Upper lobe of right lung (tissue), 1 donor: ENCODE measurements around the gene BAK1. TPM values are rescaled to one million over a fixed set of nuclear protein-coding genes. Genes with fewer than 3 reads are reported as not detected.

Source experiments
- ATAC-seq: fragments of 200-7000 bp; cut with Tn5 transposase; one replicate; pipeline ENCODE4 v1.9.1; 2020; ENCODE audit warnings: mild to moderate bottlenecking, moderate library complexity
- DNase-seq: peaks from one replicate; pipeline ENCODE4 v3.0.0-alpha.2; 2020
- H3K27ac ChIP-seq: fragments of 200-600 bp; one replicate; pipeline ENCODE4 v1.8.0; 2022
- H3K27me3 ChIP-seq: fragments of 200-600 bp; one replicate; pipeline ENCODE4 v1.8.0; 2022; ENCODE audit warnings: mild to moderate bottlenecking
- H3K36me3 ChIP-seq: fragments of 200-600 bp; one replicate; pipeline ENCODE4 v1.8.0; 2022
- H3K4me1 ChIP-seq: fragments of 200-600 bp; one replicate; pipeline ENCODE4 v1.8.0; 2022
- H3K4me3 ChIP-seq: fragments of 200-600 bp; one replicate; pipeline ENCODE4 v1.8.0; 2022; ENCODE audit warnings: mild to moderate bottlenecking
- H3K9me3 ChIP-seq: fragments of 200-600 bp; one replicate; pipeline ENCODE4 v1.8.0; 2022
- intact Hi-C: fragments of 100-400 bp; cut with DNase I; formaldehyde crosslinking; loops from one replicate; pipeline ENCODE4 v1.11.0; 2022
- total RNA-seq: library from RNA; stranded (reverse); fragmentation: NEBNext Ultra II Directional; extraction: Animal tissue kit (Norgen Biotek cat#: 25700); gene quantifications from one replicate; pipeline ENCODE4 v1.2.1, GENCODE V29; 2021
- TF ChIP-seq, protein P1 (sequence below): fragments of 200-600 bp; IDR thresholded peaks from one replicate; pipeline ENCODE4 v1.8.0; 2022; ENCODE audit warnings: antibody characterized with exemption
- donor health status: DM: no; HTN: yes; CAD: no; lungs with severe emphysema.

Gene BAK1
- total RNA-seq, 1 donor from 2014 or later, result 19.1 TPM

DNA sequence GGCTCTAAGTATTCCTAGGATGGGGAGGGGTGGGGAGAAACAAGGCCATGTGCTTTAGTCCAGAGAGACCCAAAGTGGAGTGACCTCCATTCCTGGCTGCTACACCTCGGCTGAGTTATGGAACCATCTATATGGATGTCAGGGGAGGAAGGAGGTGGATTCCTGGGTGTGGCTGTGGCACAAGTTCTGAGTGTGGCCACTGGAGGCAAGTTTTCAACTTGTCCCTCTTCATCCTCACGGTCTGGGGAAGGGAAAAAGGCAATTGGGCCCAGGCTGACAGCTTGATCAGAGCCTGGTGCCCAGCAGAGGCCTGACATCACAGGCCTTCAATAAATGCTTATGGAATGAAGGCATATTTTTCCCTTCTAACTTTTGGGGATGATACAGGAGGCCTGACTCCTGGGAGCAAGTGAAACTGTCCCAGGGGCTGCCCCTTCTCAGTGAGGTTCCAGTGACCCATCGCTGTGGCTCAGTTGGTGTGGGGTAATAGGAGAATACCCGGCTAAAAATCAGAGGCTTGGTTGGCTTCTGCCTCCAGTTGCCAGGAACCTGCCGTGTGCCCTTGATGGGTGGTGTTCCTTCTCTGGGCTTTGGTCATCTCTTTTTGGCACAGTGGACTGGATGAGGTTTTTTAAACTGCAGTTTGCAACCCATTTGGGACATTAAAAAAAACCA lies 39.2 kb upstream of the BAK1 start:
- TF ChIP-seq, protein P1, sequence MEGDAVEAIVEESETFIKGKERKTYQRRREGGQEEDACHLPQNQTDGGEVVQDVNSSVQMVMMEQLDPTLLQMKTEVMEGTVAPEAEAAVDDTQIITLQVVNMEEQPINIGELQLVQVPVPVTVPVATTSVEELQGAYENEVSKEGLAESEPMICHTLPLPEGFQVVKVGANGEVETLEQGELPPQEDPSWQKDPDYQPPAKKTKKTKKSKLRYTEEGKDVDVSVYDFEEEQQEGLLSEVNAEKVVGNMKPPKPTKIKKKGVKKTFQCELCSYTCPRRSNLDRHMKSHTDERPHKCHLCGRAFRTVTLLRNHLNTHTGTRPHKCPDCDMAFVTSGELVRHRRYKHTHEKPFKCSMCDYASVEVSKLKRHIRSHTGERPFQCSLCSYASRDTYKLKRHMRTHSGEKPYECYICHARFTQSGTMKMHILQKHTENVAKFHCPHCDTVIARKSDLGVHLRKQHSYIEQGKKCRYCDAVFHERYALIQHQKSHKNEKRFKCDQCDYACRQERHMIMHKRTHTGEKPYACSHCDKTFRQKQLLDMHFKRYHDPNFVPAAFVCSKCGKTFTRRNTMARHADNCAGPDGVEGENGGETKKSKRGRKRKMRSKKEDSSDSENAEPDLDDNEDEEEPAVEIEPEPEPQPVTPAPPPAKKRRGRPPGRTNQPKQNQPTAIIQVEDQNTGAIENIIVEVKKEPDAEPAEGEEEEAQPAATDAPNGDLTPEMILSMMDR, result no peak
- no peaks in the 10 kb centered on the region for H3K9me3 ChIP-seq
- DNase-seq, result no peak
- ATAC-seq, result no peak
- intact Hi-C loops, result no loop called here
- H3K4me1 ChIP-seq, result peaks cover 30% of the 10 kb centered on the region
- no peaks in the 10 kb centered on the region for H3K27me3 ChIP-seq
- H3K4me3 ChIP-seq, result peak overlapping the region; percentile 82
- peak overlapping the region; percentile 95 for H3K27ac ChIP-seq
- peaks cover 8% of the 10 kb centered on the region for H3K36me3 ChIP-seq

DNA sequence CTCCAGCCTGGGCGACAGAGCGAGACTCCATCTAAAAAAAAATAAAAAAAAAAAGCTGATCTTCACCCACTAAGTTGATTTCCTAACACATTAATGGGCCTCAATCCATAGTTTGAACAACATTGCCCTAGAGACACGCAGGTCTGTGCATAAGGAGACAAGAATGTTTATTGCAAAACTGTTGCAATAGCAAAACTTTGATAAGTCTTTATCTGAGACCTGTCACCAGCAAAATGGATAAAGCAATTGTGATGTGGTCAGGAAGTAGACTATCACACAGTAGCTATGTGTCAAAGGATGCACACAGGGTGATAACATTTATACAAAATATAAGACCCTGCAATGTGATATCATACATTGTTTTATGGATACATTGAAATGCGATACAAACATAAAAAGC lies 36.8 kb upstream of the BAK1 start:
- intact Hi-C loops, result no loop called here

DNA sequence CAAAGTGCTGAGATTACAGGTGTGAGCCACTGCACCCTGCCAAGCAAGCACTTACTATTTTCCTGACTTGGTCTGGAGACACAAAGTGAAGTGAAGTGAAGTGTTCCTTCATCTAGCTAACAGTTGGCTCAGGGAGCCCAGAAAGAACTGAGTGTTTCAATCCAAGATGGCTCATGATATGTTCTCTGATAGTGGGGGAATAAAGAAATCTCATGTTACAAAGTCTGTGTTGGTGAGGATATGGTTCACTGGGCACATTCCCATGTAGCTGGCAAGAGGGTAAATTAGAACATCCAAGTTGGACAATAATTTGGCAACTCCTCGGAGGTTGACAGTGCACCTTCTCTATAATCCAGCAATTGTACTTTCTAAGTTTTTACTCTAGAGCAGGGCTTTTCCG lies 36.0 kb upstream of the BAK1 start:
- Histone ChIP-seq H3K9me3 (no peaks in the 10 kb centered on the region), H3K27ac (no peak overlapping the region), H3K4me1 (peaks cover 17% of the 10 kb centered on the region), H3K27me3 (no peaks in the 10 kb centered on the region), H3K36me3 (no peaks in the 10 kb centered on the region), H3K4me3 (no peak overlapping the region)
- intact Hi-C loops, result no loop called here
- TF ChIP-seq, protein P1, result no peak
- DNase-seq, result no peak
- ATAC-seq, result no peak

More for the DNA sequence above, 36.8 kb upstream of the BAK1 start:
- no peak for DNase-seq
- Histone ChIP-seq H3K4me3 (no peak overlapping the region), H3K4me1 (peaks cover 16% of the 10 kb centered on the region), H3K9me3 (no peaks in the 10 kb centered on the region), H3K27me3 (no peaks in the 10 kb centered on the region), H3K36me3 (no peaks in the 10 kb centered on the region), H3K27ac (no peak overlapping the region)
- no peak for ATAC-seq
- TF ChIP-seq, protein P1, result no peak

DNA sequence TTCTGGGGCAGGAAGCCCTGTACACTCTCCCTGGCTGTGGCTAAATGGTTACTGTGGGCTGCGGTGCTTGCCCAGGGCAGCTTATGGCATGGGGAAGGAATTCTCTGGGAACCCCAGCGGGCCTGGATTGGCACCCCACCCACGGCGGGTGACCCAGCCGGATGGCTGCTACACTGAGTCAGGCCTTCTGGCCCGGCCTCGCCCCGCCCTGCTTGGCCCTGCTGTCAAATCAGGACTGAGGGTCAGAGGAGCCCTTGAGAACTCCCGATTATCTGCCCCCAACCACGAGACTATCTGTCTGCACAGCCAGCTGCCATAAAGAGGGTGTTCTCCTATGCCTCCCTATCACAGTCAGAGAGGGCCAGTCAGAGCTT lies 33.7 kb upstream of the BAK1 start:
- Histone ChIP-seq H3K27ac (no peak overlapping the region), H3K4me1 (peaks cover 13% of the 10 kb centered on the region), H3K9me3 (no peaks in the 10 kb centered on the region), H3K36me3 (no peaks in the 10 kb centered on the region), H3K27me3 (no peaks in the 10 kb centered on the region), H3K4me3 (no peak overlapping the region)
- ATAC-seq, result peak; percentile 26
- intact Hi-C loops, result no loop called here
- TF ChIP-seq, protein P1, result no peak
- DNase-seq, result no peak

DNA sequence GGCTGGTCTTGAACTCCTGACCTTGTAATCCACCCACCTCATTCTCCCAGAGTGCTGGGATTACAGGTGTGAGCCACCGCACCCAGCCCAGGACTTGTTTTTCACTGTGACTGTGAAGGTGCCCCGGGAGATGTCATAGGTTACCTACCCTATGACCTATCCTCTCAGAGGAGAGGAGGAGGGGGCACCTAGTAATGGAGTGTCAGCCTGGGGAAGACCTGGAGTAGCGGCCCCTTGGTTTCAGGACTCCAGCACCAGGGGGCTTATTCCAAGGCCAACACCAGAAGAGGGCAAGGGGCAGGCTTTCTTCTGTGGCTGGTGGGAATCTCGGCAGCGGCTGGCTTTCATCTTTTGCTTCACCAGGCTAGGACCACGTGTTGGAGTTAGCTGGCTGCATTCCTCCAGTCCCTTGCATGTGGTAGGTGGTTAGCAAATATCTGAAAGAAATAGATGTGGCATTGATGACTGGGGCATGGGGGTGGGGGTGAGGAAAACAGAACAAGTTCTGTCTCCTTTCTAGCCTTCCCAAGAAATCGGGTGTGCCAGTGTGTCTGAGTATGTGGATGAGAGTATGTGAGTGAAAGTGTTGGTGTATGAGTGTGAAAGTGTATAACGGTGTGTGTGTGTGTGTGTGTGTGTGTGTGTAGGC lies 33.2 kb upstream of the BAK1 start:
- DNase-seq, result no peak
- Histone ChIP-seq H3K4me3 (no peak overlapping the region), H3K27me3 (no peaks in the 10 kb centered on the region), H3K27ac (no peak overlapping the region), H3K4me1 (peaks cover 12% of the 10 kb centered on the region), H3K36me3 (no peaks in the 10 kb centered on the region), H3K9me3 (no peaks in the 10 kb centered on the region)
- no peak for ATAC-seq
- TF ChIP-seq, protein P1, result no peak
- intact Hi-C loops, result no loop called here
